Hematopoietic multipotent progenitor cell treated with erythropoietin and hydrocortisone succinate and interleukin-3 and kit ligand, for 4 days (in vitro differentiated cells): ENCODE results near the gene SCARB1.

Experiments used
- DNase-seq: peaks from one replicate; pipeline ENCODE4 v3.0.0-alpha.2; 2015

SCARB1 gene

DNA sequence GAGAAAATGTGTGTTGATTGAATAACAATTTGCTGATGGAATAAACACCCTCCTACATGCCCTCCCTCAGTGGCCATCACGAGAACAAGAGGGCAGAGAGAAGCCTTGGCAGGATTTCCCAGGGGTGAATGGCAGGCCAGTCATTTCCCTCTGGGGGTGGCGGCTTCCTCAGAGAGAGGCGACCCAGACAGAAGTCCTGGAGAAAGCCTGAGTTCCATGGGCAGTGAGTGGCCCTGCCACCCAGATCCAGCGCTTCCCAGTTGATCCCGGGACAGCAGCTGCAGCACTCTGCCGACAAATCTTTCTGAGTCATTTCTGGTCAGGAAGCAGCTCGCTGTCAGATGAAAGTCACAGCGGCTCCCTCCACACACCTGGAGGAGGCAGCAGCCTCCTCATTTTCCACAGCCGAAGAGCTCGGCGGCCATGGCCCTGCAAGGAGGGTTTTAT is 123.0 kb downstream of the SCARB1 start:
- no peak for DNase-seq

DNA sequence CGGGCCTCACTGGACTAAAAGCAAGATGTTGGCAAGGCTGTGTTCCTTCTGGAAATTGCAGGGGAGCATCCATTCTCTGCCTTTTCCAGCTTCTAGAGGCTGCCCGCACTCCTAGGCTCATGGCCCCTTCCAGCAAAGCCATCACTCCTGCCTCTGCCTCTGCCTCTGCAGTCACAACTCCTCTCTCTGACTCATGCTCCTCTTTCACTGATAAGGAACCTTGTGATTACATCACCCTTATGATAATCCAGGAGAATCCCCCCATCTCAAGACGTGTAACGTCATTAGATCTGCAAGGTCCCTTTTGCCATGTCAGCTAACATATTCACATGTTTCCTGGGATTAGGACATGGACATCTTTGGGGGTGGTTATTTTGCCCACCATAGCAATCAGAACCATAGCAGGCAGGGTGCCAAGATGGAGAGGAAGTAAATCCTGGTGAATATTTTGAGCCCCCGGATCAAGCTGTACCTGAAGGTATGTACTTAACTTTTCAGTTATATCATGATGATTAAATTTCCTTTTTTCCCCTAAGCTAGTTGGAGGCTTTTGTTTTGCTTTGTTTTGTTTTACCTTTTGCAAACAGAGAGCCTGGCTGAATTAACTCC is 123.6 kb downstream of the SCARB1 start:
- peak; percentile 44 for DNase-seq

DNA sequence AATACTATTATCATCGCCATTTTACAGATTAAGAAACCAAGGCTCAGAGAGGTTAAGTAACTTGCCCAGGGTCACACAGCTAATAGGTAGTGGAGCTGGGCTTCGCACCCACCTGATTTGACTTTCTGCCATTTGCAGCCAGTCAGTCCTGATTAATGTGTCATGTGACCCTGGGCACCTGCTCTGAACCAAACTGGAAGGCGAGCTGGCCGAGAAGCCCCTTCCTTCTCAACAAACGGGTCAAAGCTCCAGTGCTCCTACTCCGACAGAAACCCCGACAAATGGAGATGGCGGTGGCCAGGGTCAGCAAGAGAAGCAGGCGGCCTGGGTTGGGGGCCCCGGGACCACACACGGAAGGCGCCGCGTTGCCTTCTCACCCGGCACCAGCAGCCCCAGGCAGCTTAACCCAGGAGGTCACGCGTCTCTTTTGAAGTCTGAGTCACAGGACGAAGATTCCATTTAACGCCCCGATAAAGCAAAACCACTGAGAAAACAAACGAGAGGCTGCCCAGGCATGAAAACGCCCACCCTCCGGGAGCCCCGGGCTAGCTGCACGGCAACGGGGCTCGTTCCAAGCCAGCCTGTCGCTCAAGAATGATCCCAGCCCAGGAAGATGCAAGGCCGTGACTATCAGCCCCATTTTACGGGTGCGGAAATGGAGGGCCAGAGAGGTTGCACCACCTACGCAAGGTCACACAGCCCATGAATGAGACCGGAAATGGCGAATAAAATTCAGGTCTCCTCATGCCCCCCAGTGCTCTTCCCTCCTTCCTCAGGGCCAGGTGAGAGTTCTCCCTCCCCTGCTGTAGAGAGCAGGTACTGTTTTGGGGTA is 124.8 kb downstream of the SCARB1 start:
- DNase-seq: no peak

DNA sequence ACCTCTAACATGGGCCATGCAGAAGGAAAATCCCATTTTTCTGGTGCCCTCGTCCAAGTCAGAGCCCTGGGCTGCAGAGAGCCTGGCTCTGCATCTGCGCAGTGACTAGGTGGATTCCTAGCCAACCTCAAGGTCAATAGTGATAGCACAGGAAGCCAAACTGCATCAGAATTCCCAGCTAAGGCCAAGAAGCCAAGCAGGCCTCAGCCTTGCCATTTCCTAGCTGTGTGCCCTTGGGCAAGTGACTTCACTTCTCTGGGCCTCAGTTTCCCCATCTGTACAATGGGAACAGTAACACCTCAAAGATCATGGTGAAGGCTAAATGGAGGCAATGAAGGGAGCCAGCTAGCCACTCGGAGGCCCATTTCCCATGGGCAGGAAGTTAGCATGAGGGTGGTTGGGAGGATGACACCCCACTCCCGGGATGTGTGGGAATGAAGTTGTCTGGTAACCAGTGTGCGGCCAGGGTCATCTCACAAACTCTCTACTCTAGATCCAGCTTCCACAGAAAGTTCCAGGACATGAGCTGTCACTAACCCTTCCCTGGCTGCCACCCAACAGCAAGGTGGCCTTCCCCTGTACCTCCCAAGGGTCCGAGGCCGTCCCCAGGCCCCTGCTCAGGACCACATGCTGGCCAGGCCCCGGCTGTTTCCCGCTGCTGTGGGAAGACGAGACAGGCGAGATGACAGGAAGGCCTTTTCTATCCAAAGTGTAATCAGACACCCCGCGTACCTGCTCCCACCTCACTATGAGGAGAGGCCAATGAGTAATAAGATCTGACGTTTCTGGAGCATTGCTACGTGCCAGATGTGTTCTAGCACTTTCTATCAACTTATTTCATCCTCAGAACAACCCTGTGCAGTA is 125.7 kb downstream of the SCARB1 start:
- no peak for DNase-seq

DNA sequence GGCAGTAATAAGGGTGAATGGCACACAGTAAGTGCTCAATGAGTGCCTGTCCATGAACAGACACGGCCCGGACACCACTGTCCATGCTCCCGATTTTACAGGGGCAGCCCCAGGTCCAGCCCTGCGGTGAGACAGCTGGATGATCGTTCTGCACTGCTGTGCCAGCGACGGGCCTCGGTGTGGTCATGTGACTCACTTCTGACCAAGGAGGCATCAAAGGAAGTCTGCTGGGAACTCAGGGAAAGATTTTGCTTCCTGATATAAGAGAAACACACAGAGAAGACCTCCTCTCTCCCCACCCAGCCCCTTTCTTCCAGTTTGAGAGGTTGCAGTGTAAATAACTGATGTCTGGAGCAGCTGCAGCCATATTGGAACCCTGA is 126.6 kb downstream of the SCARB1 start:
- no peak for DNase-seq

DNA sequence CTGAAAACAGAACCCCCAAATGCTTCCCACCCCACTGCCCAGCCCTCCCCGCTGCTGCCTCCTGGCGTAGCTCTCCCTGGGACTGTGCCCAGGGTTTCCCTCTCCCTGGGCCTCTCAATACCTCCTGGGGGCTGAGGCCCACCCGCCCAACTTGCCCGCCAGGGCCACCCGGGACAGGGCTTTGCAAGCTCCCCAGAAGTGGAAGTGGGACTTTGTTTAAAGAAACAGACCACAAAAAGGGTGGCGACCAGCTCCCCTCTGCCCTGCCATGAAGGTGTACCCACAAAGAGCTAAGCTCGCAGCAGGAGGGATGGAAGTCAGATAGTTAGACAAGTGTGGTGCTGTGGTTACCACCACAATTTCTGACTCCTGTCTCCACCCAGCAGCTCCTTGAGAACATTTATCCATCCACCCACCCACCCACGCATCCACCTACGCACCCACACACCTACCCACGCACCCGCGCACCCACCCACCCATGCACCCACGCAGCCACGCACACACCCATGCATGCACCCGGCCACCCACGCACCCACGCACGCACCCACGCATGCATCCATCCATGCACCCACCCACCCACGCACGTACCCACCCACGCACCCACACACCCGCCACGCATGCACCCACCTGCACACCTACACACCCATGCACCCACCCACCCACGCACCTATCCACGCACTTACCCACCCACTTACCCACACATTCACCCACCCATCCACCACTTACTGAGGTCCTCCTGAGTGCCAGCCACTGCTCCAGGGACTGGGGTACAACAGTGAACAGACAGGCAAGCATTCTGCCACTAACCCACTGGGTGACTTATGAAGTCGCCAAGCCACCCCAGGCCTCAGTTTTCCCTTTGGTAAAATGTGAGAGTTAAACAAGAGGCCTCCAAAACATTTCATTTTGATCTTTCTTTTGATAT is 127.3 kb downstream of the SCARB1 start:
- peak; percentile 27 for DNase-seq

DNA sequence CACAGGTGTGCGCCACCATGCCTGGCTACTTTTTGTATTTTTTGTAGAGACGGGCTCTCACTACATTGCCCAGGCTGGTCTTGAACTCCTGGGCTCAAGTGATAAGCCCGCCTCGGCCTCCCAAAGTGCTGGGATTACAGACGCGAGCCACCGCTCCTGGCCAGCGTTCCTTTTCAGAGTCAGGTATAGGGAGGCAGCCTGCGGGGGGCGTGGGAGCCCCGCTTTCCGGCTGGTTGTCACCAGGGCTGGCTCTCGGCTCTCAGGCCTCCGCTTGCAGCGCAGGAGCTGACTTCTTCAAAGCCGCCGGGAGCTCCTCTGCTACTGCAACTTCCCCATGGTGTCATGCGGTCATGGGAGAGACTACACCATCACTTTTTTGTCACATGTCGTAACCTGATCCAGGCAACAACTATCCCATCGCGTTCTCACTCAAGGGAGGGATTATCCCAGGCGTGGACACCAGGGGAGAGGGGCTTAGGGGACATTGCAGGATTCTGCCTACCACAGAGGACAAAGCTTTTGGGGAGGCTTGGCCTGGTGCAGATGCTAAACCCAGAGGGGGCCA is 129.4 kb downstream of the SCARB1 start:
- peak; percentile 86 for DNase-seq

DNA sequence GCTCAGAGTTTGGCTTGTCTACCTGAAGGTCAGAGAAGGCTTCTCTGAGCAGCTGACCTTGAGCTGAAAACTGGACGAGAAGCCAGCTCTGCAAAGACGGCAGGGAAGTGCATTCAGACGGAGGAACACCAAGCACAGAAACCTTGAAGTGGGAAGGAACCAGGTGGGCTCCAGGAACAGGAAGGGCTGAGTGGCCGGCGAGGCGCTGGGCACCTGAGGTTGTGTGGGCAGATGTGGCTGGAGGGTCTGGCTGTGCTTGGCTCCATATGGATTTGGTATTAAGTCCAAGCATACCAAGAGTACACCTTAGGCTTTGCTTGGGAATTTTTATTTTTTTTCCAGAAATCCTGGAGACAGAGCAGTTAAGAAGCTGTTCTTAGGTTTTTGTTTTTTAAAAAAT is 130.6 kb downstream of the SCARB1 start:
- no peak for DNase-seq

DNA sequence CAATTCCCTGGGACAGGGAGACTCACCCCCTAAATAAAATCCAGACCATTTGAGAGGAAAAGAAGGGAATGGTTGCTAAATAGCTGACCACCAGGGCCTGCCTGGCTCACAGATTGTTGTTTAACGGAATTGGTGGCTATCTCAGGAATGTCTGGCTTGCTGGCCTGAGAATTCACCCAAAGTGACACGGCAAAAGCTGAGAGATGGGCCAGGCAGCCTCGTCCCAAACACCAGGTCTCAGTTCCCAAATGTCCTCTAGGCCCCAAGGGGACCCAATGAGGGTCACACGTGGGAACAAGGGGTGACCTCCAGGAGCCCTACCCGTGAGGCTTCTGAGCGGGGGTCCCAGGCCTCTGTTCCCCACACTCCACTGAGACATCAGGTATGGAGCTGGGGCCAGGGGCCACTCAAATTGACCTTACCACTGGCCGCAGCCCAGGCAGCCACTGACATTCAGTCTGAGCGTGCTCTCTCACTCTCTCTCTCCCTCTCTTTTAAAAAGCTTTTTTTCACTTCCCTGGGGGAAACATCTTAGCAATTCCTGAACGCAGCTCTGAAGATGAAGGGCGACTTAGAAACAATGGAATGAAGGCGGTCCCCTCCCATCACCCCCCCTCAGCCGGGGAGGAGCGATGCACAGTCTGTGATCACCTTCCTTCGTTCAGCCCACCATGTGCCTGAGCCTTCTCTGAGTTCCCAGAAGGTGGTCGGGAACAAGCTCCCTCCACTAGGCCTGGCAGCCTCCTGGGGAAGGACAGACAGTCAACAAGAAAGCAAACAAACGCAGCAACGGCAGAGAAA is 131.2 kb downstream of the SCARB1 start:
- no peak for DNase-seq

DNA sequence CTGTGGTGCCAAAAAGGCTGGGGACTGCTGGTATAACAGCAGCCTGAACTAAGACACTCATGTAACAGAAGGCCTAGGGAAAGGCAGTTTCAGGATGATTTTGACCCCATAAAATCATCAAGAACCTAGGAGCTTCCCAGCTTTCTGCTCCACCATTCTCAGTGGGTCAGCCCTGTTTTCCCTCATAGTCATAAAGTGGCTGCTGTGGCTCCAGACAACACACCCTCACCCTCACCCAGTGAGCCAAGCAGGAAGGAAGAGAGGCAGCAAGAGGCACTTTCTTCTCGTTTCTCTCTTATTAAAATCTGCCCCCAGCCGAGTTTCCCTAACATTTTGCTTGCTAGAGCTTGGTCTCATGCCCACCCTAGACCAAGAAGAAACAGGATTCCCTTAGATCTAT is 131.8 kb downstream of the SCARB1 start:
- DNase-seq: no peak

DNA sequence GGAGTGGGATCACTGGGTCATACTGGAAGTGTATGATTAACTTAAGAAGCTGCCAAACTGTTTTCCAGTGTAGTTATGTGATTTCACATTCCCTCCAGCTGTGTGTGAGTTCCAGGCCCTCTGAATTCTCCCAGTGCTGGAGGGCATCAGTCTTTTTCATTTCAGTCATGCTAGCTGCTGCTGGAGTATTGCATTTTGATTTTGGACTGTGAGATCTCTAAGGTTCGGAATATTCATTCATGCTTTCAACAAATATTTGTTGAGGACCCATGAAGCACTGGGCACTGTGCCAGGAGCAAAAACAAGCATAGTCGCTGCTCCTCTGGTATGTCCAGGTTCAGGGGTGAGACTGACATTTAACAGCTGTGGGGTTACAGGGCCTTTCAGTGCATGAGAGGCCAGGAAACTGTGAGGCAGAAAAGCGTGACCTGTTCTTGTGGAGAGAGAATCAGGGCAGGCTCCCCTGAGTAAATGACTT is 133.2 kb downstream of the SCARB1 start:
- no peak for DNase-seq

DNA sequence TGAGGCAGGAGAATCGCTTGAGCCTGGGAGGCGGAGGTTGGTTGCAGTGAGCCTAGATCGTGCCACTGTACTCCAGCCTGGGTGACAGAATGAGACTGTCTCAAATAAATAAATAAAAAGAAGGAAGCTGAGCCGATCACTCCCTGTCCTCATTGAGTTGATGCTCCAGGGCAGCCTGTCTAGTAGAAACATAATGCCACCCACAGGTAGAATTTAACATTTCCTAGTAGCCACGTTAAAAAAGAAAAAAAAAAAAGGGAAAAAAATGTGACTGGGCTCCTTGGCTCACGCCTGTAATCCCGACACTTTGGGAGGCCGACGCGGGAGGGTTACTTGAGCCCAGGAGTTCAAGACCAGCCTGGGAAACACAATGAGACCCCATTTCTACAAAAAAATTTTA is 135.7 kb downstream of the SCARB1 start:
- DNase-seq: peak; percentile 47

DNA sequence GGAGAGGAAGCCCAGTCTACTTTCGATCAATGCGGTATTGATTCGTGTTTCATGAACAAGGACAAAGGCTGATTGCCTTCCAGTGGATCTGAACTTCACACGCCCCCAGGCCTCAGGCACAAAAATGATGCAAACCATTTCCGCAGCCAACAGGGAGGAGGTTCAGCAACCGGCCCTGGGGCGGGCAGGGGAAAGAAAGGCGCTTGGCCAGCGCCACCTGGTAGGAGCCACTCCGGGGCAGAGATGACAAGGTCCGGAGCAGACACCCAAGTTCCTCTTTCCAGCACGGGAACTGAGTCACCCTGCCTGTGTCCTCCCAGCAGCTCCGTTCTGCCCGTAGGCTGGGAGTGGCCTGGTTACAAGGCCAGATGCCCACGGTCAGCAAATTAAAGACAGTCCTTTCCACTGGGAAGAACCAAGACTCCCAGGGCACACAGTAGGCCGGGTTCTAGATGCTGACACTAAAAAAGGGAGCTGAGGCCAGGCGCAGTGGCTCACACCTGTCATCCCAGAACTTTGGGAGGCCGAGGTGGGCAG is 136.3 kb downstream of the SCARB1 start:
- peak; percentile 91 for DNase-seq
